ENCODE results near the gene MYH16.

GRCh38 chr7:99265848-99266480, 6.7 kb upstream of the MYH16 start:
- TF ChIP-seq EZH2 (IDR thresholded peaks at IDR 0.05; ENCODE audit: low read length) = no peak
- TF ChIP-seq CTCF (optimal IDR thresholded peaks at IDR 0.05 in 1 of 3, IDR thresholded peaks at IDR 0.05 in 1 of 3, conservative IDR thresholded peaks at IDR 0.05 in 1 of 3; ENCODE audit: extremely low read depth in 1 of 3, insufficient read depth in 2 of 3, low read length in 3 of 3) = no peak
